Measurements from ENCODE around the gene OSBPL5. TPM values are rescaled to one million over a fixed set of nuclear protein-coding genes. Genes with fewer than 3 reads are reported as not detected.

OSBPL5 gene
- total RNA-seq, 4 donors from 2014 or later, result 9.2 to 18.5 (median 14.0) TPM

DNA sequence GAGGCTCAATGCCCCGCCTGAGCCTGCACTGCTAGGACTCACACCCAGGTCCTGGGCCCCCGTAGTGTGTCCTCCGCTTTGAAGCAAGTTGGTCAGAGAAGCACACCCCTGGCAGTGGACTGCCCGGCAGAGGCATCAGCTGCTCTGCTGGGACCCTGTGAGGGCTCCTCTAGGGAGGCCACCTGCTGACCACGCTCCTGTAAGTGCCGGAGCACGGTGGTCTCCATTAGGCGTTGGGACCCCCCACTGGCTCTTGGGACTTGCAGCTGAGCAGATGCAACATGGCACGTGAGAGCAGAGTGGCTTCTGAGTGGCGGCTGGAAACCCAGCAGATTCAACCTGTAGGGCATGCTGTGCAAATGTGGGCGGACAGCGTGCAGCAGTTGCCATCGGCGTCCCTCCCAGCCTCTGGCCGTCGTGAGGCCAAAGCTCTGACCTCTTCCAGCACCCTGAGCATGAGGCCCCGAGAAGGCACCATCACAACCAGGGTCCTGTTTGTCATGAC lies 36.6 kb upstream of the OSBPL5 start:
- ATAC-seq (no peak), DNase-seq (no peak)
- H3K36me3 ChIP-seq, result no peaks in the 10 kb centered on the region
- no peaks in the 10 kb centered on the region for H3K9me3 ChIP-seq
- in situ Hi-C loops (cut with MboI; ENCODE audit: low sequenced_read_pairs in 4 of 4), result no loop called here
- TF ChIP-seq, protein P1, sequence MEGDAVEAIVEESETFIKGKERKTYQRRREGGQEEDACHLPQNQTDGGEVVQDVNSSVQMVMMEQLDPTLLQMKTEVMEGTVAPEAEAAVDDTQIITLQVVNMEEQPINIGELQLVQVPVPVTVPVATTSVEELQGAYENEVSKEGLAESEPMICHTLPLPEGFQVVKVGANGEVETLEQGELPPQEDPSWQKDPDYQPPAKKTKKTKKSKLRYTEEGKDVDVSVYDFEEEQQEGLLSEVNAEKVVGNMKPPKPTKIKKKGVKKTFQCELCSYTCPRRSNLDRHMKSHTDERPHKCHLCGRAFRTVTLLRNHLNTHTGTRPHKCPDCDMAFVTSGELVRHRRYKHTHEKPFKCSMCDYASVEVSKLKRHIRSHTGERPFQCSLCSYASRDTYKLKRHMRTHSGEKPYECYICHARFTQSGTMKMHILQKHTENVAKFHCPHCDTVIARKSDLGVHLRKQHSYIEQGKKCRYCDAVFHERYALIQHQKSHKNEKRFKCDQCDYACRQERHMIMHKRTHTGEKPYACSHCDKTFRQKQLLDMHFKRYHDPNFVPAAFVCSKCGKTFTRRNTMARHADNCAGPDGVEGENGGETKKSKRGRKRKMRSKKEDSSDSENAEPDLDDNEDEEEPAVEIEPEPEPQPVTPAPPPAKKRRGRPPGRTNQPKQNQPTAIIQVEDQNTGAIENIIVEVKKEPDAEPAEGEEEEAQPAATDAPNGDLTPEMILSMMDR (IDR thresholded peaks at IDR 0.05 in 4 of 5, conservative IDR thresholded peaks at IDR 0.05 in 1 of 5), result no peak
- no peak for TF ChIP-seq POLR2A (IDR thresholded peaks at IDR 0.05)
- H3K4me1 ChIP-seq, result no peaks in the 10 kb centered on the region
- no peak overlapping the region for H3K27ac ChIP-seq
- H3K4me3 ChIP-seq, result no peak overlapping the region
- intact Hi-C loops (cut with DNase I; ENCODE audit: low total_unique reads), result no loop called here
- peaks cover 19 to 43% (median 42%) of the 10 kb centered on the region in 3 donors for H3K27me3 ChIP-seq

DNA sequence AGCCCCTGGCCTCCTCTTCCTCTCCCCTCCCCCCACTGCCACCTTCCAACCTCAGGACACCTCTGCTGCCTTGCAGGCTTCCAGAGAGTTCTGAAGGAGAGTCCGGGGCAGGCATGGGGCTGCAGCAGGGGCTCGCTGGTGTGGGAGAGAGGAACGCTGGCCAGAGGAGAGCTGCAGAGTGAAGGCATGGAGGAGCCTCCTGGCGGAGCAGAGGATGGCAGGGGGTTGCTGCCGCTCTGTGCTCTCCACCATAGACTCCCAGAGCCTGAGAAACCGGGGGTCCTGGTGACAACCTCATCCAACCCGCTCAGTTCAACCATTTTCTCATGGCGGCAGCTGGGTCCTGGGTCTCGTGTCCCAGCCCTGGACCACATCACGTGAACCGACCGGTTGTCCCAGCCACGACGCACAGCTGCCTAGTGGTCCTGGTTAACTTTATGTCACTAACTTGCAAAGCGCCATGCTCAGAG lies 36.0 kb upstream of the OSBPL5 start:
- H3K36me3 ChIP-seq, result no peaks in the 10 kb centered on the region
- peaks cover 19 to 43% (median 42%) of the 10 kb centered on the region in 3 donors for H3K27me3 ChIP-seq
- TF ChIP-seq POLR2A (IDR thresholded peaks at IDR 0.05), result no peak
- TF ChIP-seq, protein P1 (IDR thresholded peaks at IDR 0.05 in 4 of 5, conservative IDR thresholded peaks at IDR 0.05 in 1 of 5), result no peak
- H3K4me1 ChIP-seq, result no peaks in the 10 kb centered on the region
- H3K27ac ChIP-seq, result no peak overlapping the region
- intact Hi-C loops (cut with DNase I; ENCODE audit: low total_unique reads) (no loop called here), in situ Hi-C loops (cut with MboI; ENCODE audit: low sequenced_read_pairs in 4 of 4) (no loop called here)
- no peaks in the 10 kb centered on the region for H3K9me3 ChIP-seq
- DNase-seq (no peak), ATAC-seq (no peak)
- H3K4me3 ChIP-seq, result no peak overlapping the region

DNA sequence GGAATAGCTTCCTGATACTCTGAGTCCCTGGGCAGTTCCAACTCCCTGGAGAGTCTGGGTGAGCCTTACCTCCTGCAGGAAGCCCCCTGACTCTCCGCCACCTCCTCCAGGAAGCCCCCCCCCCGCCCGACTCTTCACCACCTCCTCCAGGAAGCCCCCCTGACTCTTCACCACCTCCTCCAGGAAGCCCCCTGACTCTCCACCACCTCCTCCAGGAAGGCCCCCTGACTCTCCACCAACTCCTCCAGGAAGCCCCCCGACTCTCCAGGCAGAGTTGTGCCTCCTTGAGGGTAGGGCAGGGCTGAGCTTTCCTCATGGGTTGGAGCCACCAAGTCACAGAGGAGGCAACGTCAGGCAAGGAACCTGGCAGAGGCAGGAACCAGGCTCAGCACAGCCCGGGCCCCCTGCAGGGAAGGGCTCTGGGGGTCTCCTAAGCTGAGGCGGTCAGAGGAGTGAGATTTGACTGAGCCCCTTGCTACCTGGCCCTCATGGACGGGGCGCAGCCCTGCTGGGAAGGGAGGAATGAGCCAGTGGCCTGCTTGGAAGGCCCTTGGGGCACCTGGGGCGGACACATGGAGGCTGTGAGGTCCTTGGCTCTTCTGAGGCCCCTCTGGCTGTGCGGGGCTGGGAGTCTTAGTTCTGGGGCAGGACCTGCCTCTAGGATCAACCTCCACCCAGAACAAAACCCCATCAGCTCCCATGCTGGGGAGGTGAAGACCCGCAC lies 35.4 kb upstream of the OSBPL5 start:
- intact Hi-C loops (cut with DNase I; ENCODE audit: low total_unique reads) (no loop called here), in situ Hi-C loops (cut with MboI; ENCODE audit: low sequenced_read_pairs in 4 of 4) (no loop called here)
- no peaks in the 10 kb centered on the region for H3K4me1 ChIP-seq
- no peak overlapping the region for H3K27ac ChIP-seq
- no peak overlapping the region for H3K4me3 ChIP-seq
- TF ChIP-seq, protein P1 (IDR thresholded peaks at IDR 0.05 in 4 of 5, conservative IDR thresholded peaks at IDR 0.05 in 1 of 5), result no peak
- TF ChIP-seq POLR2A (IDR thresholded peaks at IDR 0.05), result no peak
- no peaks in the 10 kb centered on the region for H3K9me3 ChIP-seq
- ATAC-seq (no peak), DNase-seq (no peak)
- H3K36me3 ChIP-seq, result no peaks in the 10 kb centered on the region
- H3K27me3 ChIP-seq, result peaks cover 19 to 43% (median 42%) of the 10 kb centered on the region in 3 donors

DNA sequence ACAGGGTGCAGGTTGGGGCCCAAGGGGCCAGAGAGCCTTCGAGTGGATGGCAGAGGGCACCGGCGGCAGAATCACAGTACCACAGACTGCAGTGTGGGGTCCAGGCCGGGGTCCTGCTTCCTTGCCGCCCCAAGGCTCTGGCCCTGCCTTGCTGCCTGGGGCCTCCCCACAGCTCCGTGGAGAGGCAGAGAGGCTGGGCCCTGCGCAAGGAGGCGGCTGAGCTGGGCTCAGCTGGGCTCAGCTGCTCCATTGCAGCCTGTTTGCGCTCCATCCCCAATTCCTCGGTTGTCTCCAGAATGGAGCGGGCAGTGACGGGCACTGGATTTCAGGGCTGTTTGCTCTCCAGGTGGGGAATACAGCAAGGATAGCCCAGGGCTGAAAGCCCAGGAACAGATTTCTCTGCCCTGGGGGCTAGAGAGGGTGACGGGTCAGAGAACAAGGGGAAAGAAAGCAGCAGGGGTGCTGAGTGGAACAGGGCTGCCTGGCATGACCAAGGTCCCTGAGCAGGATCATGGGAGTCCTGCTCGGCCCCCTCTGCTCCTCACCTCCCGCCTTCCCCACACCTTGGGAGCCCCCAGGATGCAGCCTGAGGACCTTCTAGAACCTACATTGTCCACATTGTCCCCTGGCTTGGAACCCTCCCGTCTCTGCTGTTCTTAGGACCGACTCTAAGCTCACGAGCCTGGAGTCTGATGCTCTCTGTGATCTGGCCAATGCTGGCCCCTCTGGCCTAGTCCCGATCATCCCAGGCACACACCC lies 34.6 kb upstream of the OSBPL5 start:
- Histone ChIP-seq H3K27me3 (peaks cover 19 to 42% (median 41%) of the 10 kb centered on the region in 3 donors), H3K9me3 (no peaks in the 10 kb centered on the region), H3K36me3 (no peaks in the 10 kb centered on the region), H3K4me3 (no peak overlapping the region), H3K27ac (no peak overlapping the region), H3K4me1 (no peaks in the 10 kb centered on the region)
- no peak for TF ChIP-seq POLR2A (IDR thresholded peaks at IDR 0.05)
- TF ChIP-seq, protein P1 (IDR thresholded peaks at IDR 0.05 in 4 of 5, conservative IDR thresholded peaks at IDR 0.05 in 1 of 5), result no peak
- DNase-seq, result no peak
- intact Hi-C loops (cut with DNase I; ENCODE audit: low total_unique reads) (no loop called here), in situ Hi-C loops (cut with MboI; ENCODE audit: low sequenced_read_pairs in 4 of 4) (loop anchor here in 1 of 4 donors (10.0 kb wide), 1 partner anchor 85 kb away; no protein-coding TSS in a partner anchor)
- ATAC-seq, result no peak

Measured in gastrocnemius medialis (tissue), 4 donors.